ENCODE measurements around the gene TMEM219.

TMEM219 gene

DNA sequence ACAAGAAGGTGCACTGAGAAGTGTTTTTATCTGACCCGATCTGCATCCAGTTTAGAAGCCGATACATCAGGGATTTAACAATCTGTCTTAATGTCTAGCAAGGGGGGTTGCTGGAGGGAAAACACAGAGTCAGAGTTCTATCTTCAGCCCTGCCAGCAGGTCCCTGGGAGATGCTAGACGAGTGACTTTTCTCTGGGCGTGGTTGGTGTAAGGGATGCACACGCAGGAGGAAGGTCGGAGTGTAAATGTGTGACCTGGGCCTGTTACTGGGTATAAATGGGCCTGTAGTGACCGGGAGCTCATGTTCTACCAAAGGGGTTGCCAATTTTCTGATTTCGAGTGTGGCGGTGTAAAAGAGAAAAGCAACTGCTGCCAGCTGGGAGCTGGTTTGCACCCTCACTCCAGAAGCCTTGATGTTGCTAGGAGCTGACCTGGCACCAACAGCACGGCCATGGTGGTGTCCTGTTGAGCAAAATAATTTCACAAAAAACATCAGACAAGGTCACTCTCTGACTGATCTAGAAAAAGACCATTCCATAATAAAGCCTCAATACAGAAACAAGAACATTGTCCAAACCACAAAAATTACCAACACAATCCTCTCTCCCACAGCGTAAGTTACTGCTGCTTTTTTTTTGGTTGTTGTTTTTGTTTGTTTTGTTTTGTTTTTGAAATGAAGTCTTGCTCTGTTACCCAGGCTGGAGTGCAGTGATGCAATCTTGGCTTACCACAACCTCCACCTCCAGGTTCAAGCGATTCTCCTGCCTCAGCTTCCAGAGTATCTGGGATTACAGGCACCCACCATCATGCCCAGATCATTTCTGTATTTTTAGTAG, 34.6 kb upstream of the TMEM219 start:
- no peak for TF ChIP-seq GATA2 (IDR thresholded peaks at IDR 0.05; ENCODE audit: low read depth, low read length)
- no peak for TF ChIP-seq GATA3 (IDR thresholded peaks at IDR 0.05; ENCODE audit: low read depth, low read length)

DNA sequence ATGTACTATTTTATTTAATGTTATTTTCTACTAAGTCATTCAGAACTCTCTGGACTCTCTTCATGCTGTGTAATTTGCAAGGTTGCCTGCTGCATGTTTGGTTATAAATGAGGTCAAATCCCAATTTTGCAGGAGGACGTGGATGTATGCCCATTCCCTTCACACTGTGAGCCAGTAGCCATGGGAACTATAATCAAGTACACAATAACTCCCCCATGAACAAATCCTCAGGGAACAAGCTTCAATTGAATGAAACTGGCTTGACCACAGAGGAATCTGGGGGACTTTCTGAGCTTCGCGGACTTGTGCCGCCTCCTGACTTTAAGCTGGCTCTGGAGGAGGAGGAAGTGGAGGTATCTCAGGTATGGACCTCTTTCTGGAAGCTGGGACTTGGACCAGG, 21.2 kb upstream of the TMEM219 start:
- TF ChIP-seq GATA3 (IDR thresholded peaks at IDR 0.05; ENCODE audit: low read depth, low read length) (no peak), GATA2 (IDR thresholded peaks at IDR 0.05; ENCODE audit: low read depth, low read length) (no peak)

- TF ChIP-seq GATA2 (IDR thresholded peaks at IDR 0.05; ENCODE audit: low read depth, low read length) (no peak), GATA3 (IDR thresholded peaks at IDR 0.05; ENCODE audit: low read depth, low read length) (no peak)
These were observed 17.8 kb upstream of the TMEM219 start for GRCh38 chr16:29943846-29944799.

GRCh38 chr16:29947897-29948296, 14.0 kb upstream of the TMEM219 start:
- TF ChIP-seq GATA3 (IDR thresholded peaks at IDR 0.05; ENCODE audit: low read depth, low read length) (no peak), GATA2 (IDR thresholded peaks at IDR 0.05; ENCODE audit: low read depth, low read length) (no peak)

- no peak for TF ChIP-seq GATA2 (IDR thresholded peaks at IDR 0.05; ENCODE audit: low read depth, low read length)
- no peak for TF ChIP-seq GATA3 (IDR thresholded peaks at IDR 0.05; ENCODE audit: low read depth, low read length)
These were observed 10.9 kb upstream of the TMEM219 start for GRCh38 chr16:29950806-29951461.

- TF ChIP-seq GATA2 (IDR thresholded peaks at IDR 0.05; ENCODE audit: low read depth, low read length) (no peak), GATA3 (IDR thresholded peaks at IDR 0.05; ENCODE audit: low read depth, low read length) (no peak)
These were observed 10.1 kb upstream of the TMEM219 start for GRCh38 chr16:29951625-29952365.

DNA sequence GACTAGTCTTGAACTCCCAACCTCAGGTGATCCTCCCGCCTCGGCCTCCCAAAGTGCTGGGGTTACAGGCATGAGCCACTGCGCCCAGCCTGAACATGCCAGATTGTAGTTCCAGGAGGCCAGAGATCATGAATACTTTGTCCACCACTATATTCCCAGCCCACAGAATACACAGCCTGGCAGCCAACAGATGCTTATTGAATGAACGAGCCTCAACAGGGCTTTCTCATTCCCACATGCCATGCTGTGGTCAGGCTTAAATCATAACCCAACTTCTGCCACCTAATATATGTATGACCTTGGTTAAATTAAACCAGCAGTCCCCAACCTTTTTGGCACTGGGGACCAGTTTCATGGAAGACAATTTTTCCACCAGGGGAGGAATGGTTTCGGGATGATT, 3.1 kb upstream of the TMEM219 start:
- no peak for TF ChIP-seq GATA2 (IDR thresholded peaks at IDR 0.05; ENCODE audit: low read depth, low read length)
- TF ChIP-seq GATA3 (IDR thresholded peaks at IDR 0.05; ENCODE audit: low read depth, low read length) = no peak

DNA sequence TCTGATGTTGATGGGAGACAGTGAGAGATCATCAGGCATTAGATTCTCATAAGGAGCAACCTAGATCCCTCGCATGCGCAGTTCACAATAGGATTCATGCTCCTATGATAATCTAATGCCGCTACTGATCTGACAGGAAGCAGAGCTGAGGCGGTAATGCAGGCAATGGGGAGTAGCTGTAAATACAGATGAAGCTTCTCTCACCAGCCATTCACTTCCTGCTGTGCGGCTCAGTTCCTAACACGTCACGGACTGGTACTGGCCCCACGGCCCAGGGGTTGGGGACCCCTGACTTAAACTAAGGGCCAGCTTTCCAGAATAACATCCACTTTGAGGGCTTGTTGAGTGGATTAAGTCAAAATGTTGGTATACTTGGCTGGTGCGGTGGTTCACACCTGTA, 2.6 kb upstream of the TMEM219 start:
- TF ChIP-seq GATA3 (IDR thresholded peaks at IDR 0.05; ENCODE audit: low read depth, low read length) = no peak
- no peak for TF ChIP-seq GATA2 (IDR thresholded peaks at IDR 0.05; ENCODE audit: low read depth, low read length)

DNA sequence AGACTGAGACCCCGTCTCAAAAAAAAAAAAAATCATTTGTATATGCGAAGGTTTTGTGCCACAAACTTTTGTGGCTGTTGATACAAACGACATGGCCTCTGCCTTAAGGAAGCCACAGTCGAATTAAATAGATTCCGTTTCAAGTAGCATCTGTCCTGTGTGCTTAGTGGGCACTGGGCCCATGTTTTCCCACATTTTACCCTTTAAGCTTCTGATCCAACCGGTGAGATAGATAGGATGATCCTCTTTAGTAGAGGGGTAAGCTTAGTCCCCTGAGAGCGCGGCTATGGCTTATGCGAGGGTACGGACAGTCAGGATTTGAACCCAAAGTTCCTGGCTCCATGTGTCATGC, 776 bp upstream of the TMEM219 start:
- TF ChIP-seq GATA2 (IDR thresholded peaks at IDR 0.05; ENCODE audit: low read depth, low read length) (no peak), GATA3 (IDR thresholded peaks at IDR 0.05; ENCODE audit: low read depth, low read length) (no peak)

DNA sequence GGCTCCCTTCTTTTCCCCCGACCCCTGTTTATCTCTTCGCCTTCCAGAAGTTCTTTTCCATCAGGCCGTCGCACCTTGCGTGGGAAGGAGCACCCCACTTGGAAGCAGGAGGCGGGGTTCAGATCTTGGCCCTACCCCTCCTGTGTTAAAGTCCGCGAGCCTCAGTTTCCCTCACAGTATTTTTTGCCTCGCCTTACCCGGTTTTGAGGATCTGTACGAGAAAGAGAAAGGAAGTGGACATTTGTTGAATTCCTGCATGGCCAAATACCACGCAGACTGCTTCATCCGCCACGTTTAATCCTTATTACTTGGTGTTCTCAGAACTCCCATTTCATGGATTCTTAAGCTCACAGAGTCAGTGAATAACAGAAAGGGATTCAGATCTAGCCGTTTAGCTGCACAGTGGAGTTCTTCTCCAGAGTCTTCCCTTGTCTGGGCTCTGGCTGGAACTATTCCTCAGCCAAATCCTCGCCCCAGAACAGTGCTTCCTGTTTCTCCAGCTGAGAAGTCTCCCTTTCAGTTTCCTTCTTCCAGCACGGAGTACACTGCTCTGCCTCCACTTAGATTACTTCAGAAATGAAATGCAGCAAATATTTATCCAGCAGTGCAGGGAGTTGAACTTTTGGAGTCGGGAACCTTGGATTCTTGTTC, 590 bp downstream of the TMEM219 start:
- TF ChIP-seq GATA3 (IDR thresholded peaks at IDR 0.05; ENCODE audit: low read depth, low read length) (no peak), GATA2 (IDR thresholded peaks at IDR 0.05; ENCODE audit: low read depth, low read length) (no peak)

GRCh38 chr16:29963021-29963743, 1.3 kb downstream of the TMEM219 start:
- TF ChIP-seq GATA2 (IDR thresholded peaks at IDR 0.05; ENCODE audit: low read depth, low read length) (no peak), GATA3 (IDR thresholded peaks at IDR 0.05; ENCODE audit: low read depth, low read length) (no peak)

GRCh38 chr16:29968205-29968604, 6.3 kb downstream of the TMEM219 start:
- no peak for TF ChIP-seq GATA3 (IDR thresholded peaks at IDR 0.05; ENCODE audit: low read depth, low read length)
- TF ChIP-seq GATA2 (IDR thresholded peaks at IDR 0.05; ENCODE audit: low read depth, low read length) = no peak

All from SH-SY5Y (cell line).